Renal cortex interstitium (tissue), 11 donors: Measurements from ENCODE around the gene TOP1. TPM values are rescaled to one million over a fixed set of nuclear protein-coding genes. Genes with fewer than 3 reads are reported as not detected.
"Not testable (repeated sequence)": the region's sequence is repeated elsewhere in the genome, so short reads cannot be mapped to it uniquely, and the experiment has no call there.

Experiments
- DNase-seq, 11 donors: peaks; one replicate each; pipeline ENCODE4 v3.0.0-alpha.2; 2013; ENCODE audit warnings: low read depth in 9 of 11, low spot score in 4 of 11; ENCODE audit errors: extremely low read depth in 1 of 11
- polyA plus RNA-seq, 3 donors: library from polyadenylated mRNA; unstranded; fragments of 120-200 nt; gene quantifications; one replicate each; pipeline ENCODE4 v1.2.1, GENCODE V29; 2013; ENCODE audit not compliant: insufficient read length in 3 of 3

TOP1 gene
- polyA plus RNA-seq, 3 donors = 102 to 124 (median 115) TPM

DNA sequence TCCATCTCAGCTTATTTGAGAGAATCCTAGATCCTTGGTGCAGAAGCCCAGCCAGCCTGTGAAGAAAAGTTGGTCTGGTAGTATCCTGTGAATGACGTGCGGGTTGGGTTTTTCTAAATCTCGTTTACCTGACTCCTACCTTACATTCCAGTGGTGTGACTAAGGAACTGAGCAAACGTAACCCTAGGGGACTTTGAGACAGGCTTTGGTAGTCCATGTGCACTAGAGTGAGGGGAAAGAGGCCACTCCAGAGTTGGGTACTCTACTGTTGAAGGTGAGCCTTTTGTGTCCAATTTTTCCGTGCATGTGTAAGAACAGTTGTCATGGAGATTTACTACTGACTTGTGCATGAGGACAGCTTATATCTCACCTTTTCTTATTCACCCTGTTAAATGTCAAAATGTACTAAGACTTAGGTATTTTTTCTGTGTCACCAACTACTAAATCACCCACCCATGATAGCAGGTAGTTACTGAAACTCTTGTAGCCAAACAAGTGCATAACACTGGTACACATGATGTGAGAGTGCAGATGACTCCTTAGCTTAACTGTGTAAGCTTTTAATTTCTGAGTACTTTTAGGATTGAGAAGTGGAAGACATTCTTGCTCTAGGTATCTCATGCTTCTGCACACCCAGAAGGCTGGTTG lies 82.4 kb downstream of the TOP1 start:
- DNase-seq = no peak

DNA sequence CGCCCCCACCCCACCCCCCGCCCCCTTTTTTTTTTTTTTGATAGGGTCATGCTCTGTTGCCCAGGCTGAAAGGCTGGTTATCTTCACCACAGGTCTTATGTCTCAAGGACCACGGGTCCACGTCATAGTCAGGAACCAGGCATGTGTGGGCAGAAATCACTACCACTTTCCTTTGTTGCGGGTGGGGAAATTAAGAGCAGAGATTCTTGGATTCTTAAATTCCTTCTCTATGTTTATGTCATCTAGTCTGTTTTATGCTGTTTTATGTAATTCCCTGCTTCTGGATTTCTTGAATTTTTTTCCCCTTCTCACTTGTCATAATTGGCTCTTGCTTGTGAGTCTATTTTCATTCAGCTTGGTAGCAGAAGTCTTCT lies 82.9 kb downstream of the TOP1 start:
- DNase-seq = no peak

DNA sequence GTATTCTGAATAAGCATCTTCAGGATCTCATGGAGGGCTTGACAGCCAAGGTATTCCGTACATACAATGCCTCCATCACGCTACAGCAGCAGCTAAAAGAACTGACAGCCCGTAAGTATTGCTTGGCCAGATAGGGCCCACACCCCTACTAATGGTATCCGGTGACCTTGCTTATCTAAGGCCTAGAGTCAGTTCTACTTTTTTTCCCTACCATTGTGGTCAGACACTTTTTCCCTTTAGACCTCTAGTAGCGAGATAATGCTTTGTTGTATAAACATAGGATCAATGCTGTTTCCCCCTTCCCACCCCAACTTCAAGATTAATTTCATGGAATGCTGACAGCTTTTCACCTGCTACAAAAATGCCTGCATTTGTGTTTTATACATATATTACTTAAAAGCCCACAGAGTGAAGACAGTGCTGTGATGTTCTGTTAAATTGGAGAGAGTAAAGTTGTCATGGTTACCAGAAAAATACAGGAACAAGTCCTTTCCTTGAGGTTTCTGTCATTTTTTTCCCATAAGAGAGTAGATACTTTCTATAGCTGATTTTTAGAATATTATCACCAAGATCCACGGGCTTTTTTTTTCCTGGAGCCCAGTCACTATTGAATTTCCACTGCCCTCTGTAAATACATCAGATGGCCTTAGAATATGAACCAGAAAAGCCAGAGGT lies 87.8 kb downstream of the TOP1 start:
- no peak for DNase-seq

DNA sequence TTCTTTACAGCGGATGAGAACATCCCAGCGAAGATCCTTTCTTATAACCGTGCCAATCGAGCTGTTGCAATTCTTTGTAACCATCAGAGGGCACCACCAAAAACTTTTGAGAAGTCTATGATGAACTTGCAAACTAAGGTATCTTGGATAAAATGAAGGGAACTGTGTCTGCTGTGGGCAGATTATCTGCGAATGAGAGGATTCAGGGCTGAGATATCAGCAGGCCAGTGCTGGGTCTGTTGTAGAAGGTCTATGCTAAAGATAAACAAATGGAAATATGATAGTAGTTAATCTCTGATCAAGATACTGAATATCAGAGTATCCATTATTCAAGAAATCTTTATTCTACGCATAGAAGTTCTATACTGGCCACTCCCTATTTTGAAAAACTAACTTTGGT lies 89.5 kb downstream of the TOP1 start:
- DNase-seq = not testable (repeated sequence)

DNA sequence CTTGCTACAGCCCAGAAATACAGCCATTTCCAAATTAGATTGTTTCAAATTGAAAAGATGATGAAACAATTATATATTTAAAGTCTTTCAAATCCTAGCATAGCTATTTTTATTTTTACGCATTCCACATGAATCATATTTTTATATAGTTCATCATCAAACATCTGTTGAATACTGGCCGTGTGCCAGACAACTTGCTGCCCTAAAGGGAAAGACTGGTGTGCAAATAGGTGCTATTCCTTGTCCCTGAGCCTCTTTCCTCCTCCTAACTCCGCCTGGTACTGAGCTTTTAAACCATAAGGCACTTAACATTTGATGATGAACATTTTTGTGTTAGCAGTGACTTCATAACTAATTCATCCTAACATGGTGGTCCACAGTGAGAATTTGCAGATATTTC lies 90.0 kb downstream of the TOP1 start:
- no peak for DNase-seq

DNA sequence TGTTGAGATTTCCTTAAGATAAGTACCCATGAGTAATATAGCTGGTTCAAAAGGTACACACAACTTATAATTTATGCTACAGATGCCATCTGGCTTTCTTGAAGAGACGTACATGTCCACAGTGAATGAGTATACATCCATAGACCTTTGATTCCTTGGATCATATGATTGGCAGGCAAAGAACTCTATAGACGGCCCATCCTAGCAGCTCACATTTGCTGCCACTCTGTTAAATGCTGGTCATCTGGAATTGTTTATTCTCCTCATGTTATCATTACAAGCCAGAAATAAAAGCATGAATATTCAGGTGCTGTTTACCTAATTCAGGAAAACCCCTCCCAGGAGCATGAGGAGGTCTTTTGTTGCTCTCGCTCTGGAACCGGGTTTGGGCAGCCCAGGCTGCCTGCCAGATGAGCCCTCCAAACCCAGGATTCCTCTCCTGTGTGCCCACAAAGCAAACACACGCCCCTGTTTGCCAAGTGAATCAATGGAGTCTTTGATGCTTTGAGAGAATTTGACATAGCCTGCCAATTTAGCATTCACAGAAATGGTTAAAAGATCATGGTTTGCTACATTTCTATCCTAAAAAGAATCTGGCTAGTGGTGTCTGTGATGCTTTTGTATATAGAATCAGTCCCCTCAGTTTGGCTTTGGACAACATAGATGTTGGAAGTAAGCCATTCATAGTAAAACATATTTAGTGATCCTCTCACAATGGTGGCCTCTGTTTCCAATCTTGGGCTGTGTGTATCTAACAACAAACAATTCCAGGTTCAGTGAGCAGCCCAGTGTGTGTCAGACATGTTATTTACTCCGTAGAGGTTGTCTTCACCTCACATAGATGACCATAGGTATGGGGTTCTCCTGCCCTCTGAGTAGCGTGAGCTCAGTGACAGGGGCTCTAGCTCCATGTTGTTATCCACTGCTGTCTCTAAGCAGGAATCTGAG lies 91.3 kb downstream of the TOP1 start:
- DNase-seq = no peak

DNA sequence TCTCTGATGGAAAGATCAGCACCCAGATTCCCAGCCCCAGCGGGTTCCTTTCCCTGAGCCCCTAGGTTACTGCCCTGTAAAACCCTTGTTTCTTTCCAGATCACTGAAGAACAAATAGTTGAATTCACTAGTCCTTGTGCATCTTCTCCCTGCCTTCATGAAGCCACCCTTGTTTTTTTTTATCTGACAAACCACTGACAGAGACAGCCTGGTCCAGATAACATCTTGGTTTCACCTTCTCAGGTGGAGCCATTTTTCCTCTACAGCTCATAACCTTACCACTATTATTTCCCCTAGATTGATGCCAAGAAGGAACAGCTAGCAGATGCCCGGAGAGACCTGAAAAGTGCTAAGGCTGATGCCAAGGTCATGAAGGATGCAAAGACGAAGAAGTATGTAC lies 92.8 kb downstream of the TOP1 start:
- no peak for DNase-seq

DNA sequence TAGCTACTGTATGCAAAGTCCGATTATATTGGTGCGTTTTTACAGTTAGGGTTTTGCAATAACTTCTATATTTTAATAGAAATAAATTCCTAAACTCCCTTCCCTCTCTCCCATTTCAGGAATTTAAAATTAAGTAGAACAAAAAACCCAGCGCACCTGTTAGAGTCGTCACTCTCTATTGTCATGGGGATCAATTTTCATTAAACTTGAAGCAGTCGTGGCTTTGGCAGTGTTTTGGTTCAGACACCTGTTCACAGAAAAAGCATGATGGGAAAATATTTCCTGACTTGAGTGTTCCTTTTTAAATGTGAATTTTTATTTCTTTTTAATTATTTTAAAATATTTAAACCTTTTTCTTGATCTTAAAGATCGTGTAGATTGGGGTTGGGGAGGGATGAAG lies 95.0 kb downstream of the TOP1 start:
- DNase-seq = no peak

DNA sequence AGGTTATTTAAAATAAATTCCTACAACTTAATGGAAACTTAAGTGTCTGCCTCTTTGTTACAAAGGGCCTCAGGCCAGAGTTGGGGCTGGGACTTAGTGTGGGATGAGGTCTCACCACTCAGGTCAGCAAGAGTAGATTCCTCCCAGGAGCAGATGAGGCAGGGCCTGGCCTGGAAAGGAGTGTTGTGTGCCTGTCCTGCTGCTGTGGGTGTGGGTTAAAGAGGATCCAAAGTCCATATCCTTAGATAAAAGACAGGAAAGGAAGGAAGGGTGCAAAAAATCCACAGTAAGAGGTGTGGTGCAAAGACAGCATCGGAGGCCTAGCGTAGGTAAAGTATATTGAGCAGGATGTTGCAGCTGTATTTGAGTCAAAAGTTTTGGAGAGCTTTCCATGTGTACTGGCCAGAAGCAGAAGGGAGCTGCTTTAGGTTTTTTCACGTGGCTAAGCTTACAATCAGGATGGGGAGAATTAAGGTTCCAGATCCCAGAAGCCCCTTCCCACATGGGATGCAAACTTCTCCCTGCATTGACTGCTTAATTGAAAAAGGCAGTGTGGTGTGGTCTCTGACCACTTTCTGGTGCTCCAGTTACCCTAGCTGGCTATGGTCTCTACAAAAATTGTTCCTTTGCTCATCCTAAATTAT lies 96.0 kb downstream of the TOP1 start:
- no peak for DNase-seq

DNA sequence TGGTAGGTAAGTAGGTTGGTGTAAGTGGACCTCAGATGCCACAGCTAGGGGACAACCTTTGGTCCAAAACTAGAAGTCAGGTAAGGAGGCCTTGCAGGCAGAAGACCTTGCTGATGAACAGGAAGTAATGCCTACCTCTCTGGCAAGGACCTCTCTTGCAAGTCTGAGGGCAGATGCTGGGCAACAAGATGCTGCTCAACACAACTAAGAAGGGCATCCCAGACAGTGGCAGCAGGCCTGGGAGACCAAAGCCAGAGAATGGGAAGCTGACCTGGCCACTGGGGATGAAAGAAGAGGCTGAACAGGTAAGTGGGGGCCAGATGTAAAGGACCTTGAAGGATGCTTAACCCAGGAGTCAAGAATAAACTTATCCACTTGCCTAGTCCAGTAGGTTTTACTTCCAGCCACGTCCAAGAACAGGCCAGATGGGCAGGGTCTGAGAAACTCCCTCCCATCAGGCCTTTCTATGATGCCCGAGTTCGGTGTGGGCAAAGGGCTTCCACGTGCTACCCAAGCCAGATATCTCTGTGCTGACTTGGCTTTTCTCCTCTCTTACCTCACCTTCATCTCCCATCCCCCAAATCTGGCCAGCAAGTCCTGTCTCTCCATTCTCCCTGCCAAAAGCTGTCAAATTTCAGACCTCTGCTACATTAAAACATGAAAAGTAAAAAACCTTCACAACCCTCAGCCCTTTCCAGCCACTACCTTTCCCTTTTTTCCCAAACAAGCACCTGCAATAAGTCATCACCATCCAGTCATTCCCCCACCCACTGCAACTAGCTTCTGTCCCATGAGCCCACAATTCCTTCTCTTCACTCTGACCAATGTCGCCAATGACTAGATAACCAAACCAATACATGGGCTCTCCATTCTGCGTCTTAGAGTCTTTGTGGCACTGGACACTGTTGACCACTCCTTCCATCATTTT lies 97.2 kb downstream of the TOP1 start:
- DNase-seq = no peak

DNA sequence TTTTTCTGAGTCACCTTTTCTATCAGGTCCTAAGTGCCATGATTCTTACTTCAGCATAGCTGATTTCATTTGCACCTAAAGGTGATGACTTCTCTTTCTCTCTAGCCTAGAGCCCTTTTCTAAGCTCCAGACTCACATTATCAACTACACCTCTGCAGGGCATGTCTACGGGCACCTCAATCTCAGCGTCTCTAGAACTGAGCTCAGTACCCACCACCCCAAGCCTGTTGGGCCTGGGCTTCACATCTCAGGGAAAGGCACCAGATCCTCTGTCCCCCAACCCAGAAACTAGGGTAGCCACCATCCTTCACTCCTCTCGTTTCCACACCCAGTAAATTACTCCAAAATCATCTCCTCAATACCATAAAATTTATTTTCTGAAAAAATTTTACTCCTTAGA lies 98.1 kb downstream of the TOP1 start:
- no peak for DNase-seq

DNA sequence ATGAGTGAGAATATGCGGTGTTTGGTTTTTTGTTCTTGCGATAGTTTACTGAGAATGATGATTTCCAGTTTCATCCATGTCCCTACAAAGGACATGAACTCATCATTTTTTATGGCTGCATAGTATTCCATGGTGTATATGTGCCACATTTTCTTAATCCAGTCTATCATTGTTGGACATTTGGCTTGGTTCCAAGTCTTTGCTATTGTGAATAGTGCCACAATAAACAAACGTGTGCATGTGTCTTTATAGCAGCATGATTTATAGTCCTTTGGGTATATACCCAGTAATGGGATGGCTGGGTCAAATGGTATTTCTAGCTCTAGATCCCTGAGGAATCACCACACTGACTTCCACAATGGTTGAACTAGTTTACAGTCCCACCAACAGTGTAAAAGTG lies 99.7 kb downstream of the TOP1 start:
- not testable (repeated sequence) for DNase-seq

DNA sequence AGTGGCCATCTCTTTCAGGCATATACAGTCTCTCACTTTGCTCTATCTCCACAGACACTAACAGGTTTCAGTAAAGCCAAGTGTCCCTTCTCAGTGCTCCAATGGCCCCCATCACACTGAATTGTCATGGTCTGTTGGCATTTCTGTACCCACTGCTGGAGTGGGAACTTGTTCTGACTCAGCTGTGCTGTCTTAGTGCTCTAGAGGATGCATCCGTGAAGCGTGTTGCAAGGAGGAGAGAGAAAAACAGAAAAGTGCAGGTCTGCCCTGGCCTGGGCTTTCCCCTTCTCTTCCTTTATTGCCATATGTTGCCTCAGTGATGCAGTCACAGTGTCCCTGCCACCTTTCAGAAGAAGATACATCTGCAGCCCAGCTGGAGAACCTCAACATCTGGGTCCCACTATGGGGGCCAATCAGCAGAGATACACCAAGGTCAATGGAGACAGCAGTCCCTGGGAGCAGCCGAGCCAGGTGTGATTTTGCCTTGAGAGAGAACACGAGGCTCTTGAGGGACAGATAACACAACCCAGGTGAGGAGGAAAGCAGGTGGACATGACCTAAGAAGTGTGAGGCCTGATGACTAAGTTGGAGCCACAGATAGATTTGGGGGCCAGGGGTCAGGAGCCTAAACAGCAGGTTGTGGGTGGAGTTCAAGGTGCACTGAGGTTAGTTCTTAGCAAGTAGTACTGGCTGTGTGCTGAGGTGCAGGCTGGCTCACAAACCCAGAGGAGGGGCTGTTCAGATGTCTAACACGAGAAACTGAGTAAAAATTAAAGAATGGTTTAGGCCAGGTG lies 103.2 kb downstream of the TOP1 start:
- no peak for DNase-seq

DNA sequence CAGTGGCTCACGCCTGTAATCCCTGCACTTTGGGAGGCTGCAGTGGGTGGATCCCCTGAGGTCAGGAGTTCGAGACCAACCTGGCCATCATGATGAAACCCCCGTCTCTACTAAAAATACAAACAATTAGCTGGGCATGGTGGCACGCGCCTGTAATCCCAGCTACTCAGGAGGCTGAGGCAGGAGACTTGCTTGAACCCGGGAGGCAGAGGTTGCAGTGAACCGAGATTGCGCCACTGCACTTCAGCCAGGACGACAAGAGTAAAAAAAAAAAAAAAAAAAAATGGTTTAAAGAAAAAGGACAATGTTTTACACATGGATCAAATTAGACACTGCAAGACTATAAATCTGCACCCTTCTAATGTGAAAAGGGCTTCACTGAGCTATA lies 103.8 kb downstream of the TOP1 start:
- not testable (repeated sequence) for DNase-seq

DNA sequence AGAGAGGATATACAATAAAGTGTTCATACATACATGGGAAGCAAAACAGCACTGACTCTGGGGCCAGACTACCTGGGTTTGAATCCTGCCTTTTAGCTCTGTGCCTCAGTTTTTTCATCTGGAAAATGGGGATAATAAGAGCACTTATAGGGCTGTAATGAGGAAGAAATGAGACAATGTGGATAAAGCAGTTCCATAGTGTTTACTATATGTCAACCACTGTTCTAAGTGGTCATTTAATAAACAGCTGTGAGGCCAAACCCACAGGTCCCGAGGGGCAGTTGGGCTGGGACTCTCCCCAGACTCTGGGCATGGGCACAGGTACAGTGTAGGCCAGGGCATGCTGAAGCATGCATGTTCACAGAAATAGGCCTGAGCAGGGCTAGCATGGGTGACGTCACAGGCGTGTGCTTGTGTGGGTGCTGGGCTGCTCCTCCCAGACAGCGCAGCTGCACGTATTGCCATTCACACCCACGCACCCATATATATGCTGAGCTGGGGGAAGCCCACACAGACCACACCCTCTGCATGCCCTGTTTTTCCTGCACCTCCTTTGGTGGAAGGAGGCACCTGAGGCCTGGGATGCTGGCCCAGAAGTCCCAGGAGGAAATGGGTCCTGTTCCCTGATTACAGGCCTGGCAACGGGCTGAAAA lies 105.2 kb downstream of the TOP1 start:
- DNase-seq = no peak

DNA sequence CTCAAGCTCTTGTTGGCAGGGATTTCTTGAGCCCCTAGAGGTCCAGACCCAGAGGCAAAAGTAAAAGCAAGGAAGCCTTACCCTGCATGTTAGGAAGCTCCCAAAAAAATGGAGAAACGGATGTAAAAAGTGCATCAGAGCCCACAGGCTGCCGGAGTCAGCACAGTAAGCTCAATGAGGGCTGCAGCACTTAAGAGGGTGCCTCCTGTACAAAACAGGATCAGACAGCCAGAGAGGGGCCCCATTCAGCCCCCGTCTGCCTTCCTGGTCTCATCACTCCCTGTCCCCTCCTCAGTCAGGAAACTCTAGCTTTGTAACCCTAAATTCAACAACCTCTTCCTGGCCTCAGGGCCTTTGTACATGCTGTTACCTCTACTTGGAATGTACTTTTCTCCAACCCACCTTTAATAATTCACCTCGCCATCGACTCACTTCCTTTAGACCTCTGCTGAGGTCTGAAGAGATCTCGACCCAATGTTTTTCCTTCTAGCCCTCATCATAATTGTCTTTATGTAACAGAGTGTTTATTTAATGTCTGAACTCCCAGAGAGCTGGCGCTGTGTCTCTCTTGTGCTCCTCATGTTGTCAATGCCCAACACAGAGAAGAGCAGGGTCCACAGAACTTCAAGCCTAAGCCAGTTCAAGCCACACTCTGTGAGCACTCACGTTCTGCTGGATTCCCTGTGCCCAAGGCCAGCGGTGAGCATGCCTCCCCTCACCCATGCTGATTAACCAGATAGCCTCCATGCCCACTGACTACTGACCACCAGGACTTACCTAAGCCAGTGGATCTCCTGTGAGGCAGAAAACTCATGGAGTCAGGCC lies 106.0 kb downstream of the TOP1 start:
- DNase-seq = no peak
